ENCODE data around the gene MEIOB.

Gene MEIOB

GRCh38 chr16:1826691-1827573, 45.0 kb downstream of the MEIOB start, which contains the start of the genes FAHD1 and HAGH:
TSS of gene FAHD1 (plus strand) at chr16:1827206. CDS start at chr16:1827239, 33 bp downstream.
TSS of gene HAGH (minus strand) at chr16:1826825. CDS start at chr16:1826787, 38 bp downstream.
- DNase-seq = peak; percentile 94

GRCh38 chr16:1825864-1826690, 45.9 kb downstream of the MEIOB start:
- DNase-seq = peak; percentile 36

GRCh38 chr16:1825381-1825863, 46.5 kb downstream of the MEIOB start:
- DNase-seq = no peak

- no peak for DNase-seq
Measured at GRCh38 chr16:1823821-1824220, 48.1 kb downstream of the MEIOB start.

- DNase-seq = no peak
Measured at GRCh38 chr16:1822801-1823200, 49.2 kb downstream of the MEIOB start.

GRCh38 chr16:1821861-1822611, 49.9 kb downstream of the MEIOB start:
- DNase-seq = no peak

- DNase-seq = no peak
Measured at GRCh38 chr16:1820946-1821290, 51.0 kb downstream of the MEIOB start.

GRCh38 chr16:1820096-1820945, 51.6 kb downstream of the MEIOB start:
- DNase-seq = no peak

GRCh38 chr16:1819611-1820010, 52.4 kb downstream of the MEIOB start:
- DNase-seq = no peak

- DNase-seq = no peak
Measured at GRCh38 chr16:1818873-1819525, 53.0 kb downstream of the MEIOB start.

GRCh38 chr16:1818204-1818872, 53.6 kb downstream of the MEIOB start:
- DNase-seq = no peak

GRCh38 chr16:1817716-1818115, 54.2 kb downstream of the MEIOB start:
- no peak for DNase-seq

GRCh38 chr16:1817276-1817589, 54.7 kb downstream of the MEIOB start:
- no peak for DNase-seq

GRCh38 chr16:1816396-1817275, 55.3 kb downstream of the MEIOB start:
- DNase-seq = no peak

- DNase-seq = no peak
Measured at GRCh38 chr16:1815461-1815860, 56.5 kb downstream of the MEIOB start.

- peak; percentile 39 for DNase-seq
Measured at GRCh38 chr16:1812732-1813163, 59.2 kb downstream of the MEIOB start.

GRCh38 chr16:1810536-1810935, 61.4 kb downstream of the MEIOB start:
- DNase-seq = no peak

- no peak for DNase-seq
Measured at GRCh38 chr16:1810106-1810505, 61.9 kb downstream of the MEIOB start.

GRCh38 chr16:1809281-1809801, 62.6 kb downstream of the MEIOB start:
- no peak for DNase-seq

GRCh38 chr16:1808691-1809090, 63.3 kb downstream of the MEIOB start:
- no peak for DNase-seq
